Measurements from ENCODE around the gene RGL1.

DNA sequence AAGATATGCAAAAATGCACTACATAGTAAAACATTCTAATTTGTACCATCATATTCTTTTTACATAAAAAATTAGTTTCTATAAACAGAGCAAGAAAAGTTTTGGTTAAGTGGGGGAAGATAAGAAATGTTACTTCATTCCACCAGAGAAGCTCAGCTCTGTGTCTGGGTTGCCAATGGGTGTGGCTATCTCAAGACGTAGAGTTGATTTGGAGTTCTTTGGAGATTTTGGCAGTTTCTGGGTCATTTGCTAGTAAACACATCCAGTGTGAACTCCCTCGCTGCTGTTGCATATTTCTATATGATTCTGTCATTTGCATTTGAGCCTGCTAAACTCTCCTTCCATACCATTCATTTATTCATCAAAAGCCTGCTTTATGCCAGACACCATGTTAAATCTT lies 7.2 kb downstream of the RGL1 start:
- TF ChIP-seq, protein P1, sequence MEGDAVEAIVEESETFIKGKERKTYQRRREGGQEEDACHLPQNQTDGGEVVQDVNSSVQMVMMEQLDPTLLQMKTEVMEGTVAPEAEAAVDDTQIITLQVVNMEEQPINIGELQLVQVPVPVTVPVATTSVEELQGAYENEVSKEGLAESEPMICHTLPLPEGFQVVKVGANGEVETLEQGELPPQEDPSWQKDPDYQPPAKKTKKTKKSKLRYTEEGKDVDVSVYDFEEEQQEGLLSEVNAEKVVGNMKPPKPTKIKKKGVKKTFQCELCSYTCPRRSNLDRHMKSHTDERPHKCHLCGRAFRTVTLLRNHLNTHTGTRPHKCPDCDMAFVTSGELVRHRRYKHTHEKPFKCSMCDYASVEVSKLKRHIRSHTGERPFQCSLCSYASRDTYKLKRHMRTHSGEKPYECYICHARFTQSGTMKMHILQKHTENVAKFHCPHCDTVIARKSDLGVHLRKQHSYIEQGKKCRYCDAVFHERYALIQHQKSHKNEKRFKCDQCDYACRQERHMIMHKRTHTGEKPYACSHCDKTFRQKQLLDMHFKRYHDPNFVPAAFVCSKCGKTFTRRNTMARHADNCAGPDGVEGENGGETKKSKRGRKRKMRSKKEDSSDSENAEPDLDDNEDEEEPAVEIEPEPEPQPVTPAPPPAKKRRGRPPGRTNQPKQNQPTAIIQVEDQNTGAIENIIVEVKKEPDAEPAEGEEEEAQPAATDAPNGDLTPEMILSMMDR (IDR thresholded peaks at IDR 0.05; ENCODE audit: poor library complexity): no peak
- no peak for TF ChIP-seq EZH2 (IDR thresholded peaks at IDR 0.05; ENCODE audit: borderline replicate concordance)
